ENCODE measurements around the gene NPDC1. TPM values are rescaled to one million over a fixed set of nuclear protein-coding genes. Genes with fewer than 3 reads are reported as not detected.

Gene NPDC1
- total and polyA plus RNA-seq, 2 donors (not counting 1 experiment from before 2014, with no cell fraction given), result 9.0 to 15.7 TPM

- no peaks in the 10 kb centered on the region for H3K27me3 ChIP-seq (ENCODE audit: control insufficient read depth, insufficient read depth, low read length)
- peaks cover 2% of the 10 kb centered on the region for H3K36me3 ChIP-seq (ENCODE audit: control insufficient read depth, insufficient read depth, low read length)
- no peaks in the 10 kb centered on the region for H4K20me1 ChIP-seq (ENCODE audit: control insufficient read depth, extremely low read depth, insufficient read depth, low read length)
- peaks cover 4% of the 10 kb centered on the region for H3K79me2 ChIP-seq (ENCODE audit: control insufficient read depth, insufficient read depth, low read length)
- DNase-seq (ENCODE audit: low read depth in 2 of 2), result peak; percentile 39 to 50
- TF ChIP-seq, protein P1, sequence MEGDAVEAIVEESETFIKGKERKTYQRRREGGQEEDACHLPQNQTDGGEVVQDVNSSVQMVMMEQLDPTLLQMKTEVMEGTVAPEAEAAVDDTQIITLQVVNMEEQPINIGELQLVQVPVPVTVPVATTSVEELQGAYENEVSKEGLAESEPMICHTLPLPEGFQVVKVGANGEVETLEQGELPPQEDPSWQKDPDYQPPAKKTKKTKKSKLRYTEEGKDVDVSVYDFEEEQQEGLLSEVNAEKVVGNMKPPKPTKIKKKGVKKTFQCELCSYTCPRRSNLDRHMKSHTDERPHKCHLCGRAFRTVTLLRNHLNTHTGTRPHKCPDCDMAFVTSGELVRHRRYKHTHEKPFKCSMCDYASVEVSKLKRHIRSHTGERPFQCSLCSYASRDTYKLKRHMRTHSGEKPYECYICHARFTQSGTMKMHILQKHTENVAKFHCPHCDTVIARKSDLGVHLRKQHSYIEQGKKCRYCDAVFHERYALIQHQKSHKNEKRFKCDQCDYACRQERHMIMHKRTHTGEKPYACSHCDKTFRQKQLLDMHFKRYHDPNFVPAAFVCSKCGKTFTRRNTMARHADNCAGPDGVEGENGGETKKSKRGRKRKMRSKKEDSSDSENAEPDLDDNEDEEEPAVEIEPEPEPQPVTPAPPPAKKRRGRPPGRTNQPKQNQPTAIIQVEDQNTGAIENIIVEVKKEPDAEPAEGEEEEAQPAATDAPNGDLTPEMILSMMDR (conservative IDR thresholded peaks at IDR 0.05 in 1 of 2, IDR thresholded peaks at IDR 0.05 in 1 of 2; ENCODE audit: low read depth in 1 of 2, low read length in 2 of 2), result no peak
- no peak for TF ChIP-seq EZH2 (IDR thresholded peaks at IDR 0.05; ENCODE audit: low read length, missing control alignments)
- H3K9ac ChIP-seq (ENCODE audit: insufficient read depth, low read length), result no peak overlapping the region
- H2AFZ ChIP-seq (ENCODE audit: low read length), result no peak overlapping the region
- H3K9me3 ChIP-seq (ENCODE audit: control insufficient read depth, insufficient read depth, low read depth, low read length), result no peaks in the 10 kb centered on the region
- peak overlapping the region; percentile 54 for H3K4me2 ChIP-seq (ENCODE audit: extremely low read depth, insufficient read depth, low read length)
- H3K4me3 ChIP-seq (replicated peaks in 1 of 4; ENCODE audit: control extremely low read depth in 1 of 4, insufficient read depth in 1 of 4, low read depth in 3 of 4, low read length in 4 of 4), result peak overlapping the region in 1 of 4 experiments; percentile 1
- no peak overlapping the region for H3K27ac ChIP-seq (ENCODE audit: insufficient read depth, low read length)
- H3K4me1 ChIP-seq (ENCODE audit: control insufficient read depth, extremely low read depth, insufficient read depth, low read length), result peaks cover 18% of the 10 kb centered on the region
These were observed 50.1 kb downstream of the NPDC1 start for GRCh38 chr9:136995772-136996311.

- Histone ChIP-seq H3K4me2 (ENCODE audit: extremely low read depth, insufficient read depth, low read length) (no peak overlapping the region), H3K4me3 (replicated peaks in 1 of 4; ENCODE audit: control extremely low read depth in 1 of 4, insufficient read depth in 1 of 4, low read depth in 3 of 4, low read length in 4 of 4) (no peak overlapping the region), H3K9me3 (ENCODE audit: control insufficient read depth, insufficient read depth, low read depth, low read length) (no peaks in the 10 kb centered on the region), H3K27ac (ENCODE audit: insufficient read depth, low read length) (no peak overlapping the region), H3K79me2 (ENCODE audit: control insufficient read depth, insufficient read depth, low read length) (peaks cover 4% of the 10 kb centered on the region), H3K4me1 (ENCODE audit: control insufficient read depth, extremely low read depth, insufficient read depth, low read length) (peaks cover 15% of the 10 kb centered on the region), H3K27me3 (ENCODE audit: control insufficient read depth, insufficient read depth, low read length) (peaks cover 3% of the 10 kb centered on the region), H3K9ac (ENCODE audit: insufficient read depth, low read length) (no peak overlapping the region), H3K36me3 (ENCODE audit: control insufficient read depth, insufficient read depth, low read length) (peaks cover 2% of the 10 kb centered on the region), H4K20me1 (ENCODE audit: control insufficient read depth, extremely low read depth, insufficient read depth, low read length) (no peaks in the 10 kb centered on the region), H2AFZ (ENCODE audit: low read length) (no peak overlapping the region)
- TF ChIP-seq EZH2 (IDR thresholded peaks at IDR 0.05; ENCODE audit: low read length, missing control alignments), result no peak
- TF ChIP-seq, protein P1 (conservative IDR thresholded peaks at IDR 0.05 in 1 of 2, IDR thresholded peaks at IDR 0.05 in 1 of 2; ENCODE audit: low read depth in 1 of 2, low read length in 2 of 2), result no peak
- DNase-seq (ENCODE audit: low read depth in 2 of 2), result no peak
These were observed 50.6 kb downstream of the NPDC1 start for GRCh38 chr9:136995362-136995761.

DNA sequence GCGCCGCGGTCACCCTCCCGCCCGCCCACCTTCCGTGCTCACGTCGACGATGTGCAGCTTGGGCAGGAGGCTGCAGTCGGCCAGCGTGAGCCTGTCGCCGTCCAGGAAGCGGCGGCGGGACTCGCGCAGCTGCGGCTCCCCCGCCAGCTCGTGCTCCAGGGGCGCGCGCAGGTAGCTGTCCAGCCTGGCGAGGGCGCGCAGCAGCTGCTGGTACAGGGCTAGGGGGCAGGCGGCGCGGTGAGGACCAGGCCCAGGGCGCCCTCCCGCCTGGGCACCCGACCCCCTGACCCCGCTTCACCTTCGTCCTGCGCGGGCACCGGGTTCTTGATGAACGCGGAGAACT is 51.1 kb downstream of the NPDC1 start:
- Histone ChIP-seq H3K4me1 (ENCODE audit: control insufficient read depth, extremely low read depth, insufficient read depth, low read length) (peaks cover 14% of the 10 kb centered on the region), H3K4me3 (replicated peaks in 1 of 4; ENCODE audit: control extremely low read depth in 1 of 4, insufficient read depth in 1 of 4, low read depth in 3 of 4, low read length in 4 of 4) (no peak overlapping the region), H3K27ac (ENCODE audit: insufficient read depth, low read length) (no peak overlapping the region), H3K4me2 (ENCODE audit: extremely low read depth, insufficient read depth, low read length) (no peak overlapping the region), H2AFZ (ENCODE audit: low read length) (no peak overlapping the region), H3K9ac (ENCODE audit: insufficient read depth, low read length) (no peak overlapping the region), H4K20me1 (ENCODE audit: control insufficient read depth, extremely low read depth, insufficient read depth, low read length) (no peaks in the 10 kb centered on the region), H3K9me3 (ENCODE audit: control insufficient read depth, insufficient read depth, low read depth, low read length) (no peaks in the 10 kb centered on the region), H3K79me2 (ENCODE audit: control insufficient read depth, insufficient read depth, low read length) (peaks cover 4% of the 10 kb centered on the region), H3K27me3 (ENCODE audit: control insufficient read depth, insufficient read depth, low read length) (peaks cover 6% of the 10 kb centered on the region), H3K36me3 (ENCODE audit: control insufficient read depth, insufficient read depth, low read length) (peaks cover 2% of the 10 kb centered on the region)
- TF ChIP-seq, protein P1 (conservative IDR thresholded peaks at IDR 0.05 in 1 of 2, IDR thresholded peaks at IDR 0.05 in 1 of 2; ENCODE audit: low read depth in 1 of 2, low read length in 2 of 2), result no peak
- TF ChIP-seq EZH2 (IDR thresholded peaks at IDR 0.05; ENCODE audit: low read length, missing control alignments), result no peak
- DNase-seq (ENCODE audit: low read depth in 2 of 2), result no peak
